ENCODE measurements around the gene UBAP1.
A peak's percentile ranks its signal among the peaks of the same experiment; 100 is the strongest.

UBAP1 gene

GRCh38 chr9:34171753-34172535, 6.9 kb upstream of the UBAP1 start:
- TF ChIP-seq, protein P1, sequence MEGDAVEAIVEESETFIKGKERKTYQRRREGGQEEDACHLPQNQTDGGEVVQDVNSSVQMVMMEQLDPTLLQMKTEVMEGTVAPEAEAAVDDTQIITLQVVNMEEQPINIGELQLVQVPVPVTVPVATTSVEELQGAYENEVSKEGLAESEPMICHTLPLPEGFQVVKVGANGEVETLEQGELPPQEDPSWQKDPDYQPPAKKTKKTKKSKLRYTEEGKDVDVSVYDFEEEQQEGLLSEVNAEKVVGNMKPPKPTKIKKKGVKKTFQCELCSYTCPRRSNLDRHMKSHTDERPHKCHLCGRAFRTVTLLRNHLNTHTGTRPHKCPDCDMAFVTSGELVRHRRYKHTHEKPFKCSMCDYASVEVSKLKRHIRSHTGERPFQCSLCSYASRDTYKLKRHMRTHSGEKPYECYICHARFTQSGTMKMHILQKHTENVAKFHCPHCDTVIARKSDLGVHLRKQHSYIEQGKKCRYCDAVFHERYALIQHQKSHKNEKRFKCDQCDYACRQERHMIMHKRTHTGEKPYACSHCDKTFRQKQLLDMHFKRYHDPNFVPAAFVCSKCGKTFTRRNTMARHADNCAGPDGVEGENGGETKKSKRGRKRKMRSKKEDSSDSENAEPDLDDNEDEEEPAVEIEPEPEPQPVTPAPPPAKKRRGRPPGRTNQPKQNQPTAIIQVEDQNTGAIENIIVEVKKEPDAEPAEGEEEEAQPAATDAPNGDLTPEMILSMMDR (IDR thresholded peaks at IDR 0.05): no peak
- Mint-ChIP-seq H3K4me3 (no peak overlapping the region), H3K27ac (no peak overlapping the region), H3K36me3 (ENCODE audit: low read depth) (no peaks in the 10 kb centered on the region), H3K27me3 (ENCODE audit: low read depth, poor library complexity) (peaks cover 4% of the 10 kb centered on the region), H3K4me1 (no peaks in the 10 kb centered on the region), H3K9me3 (no peaks in the 10 kb centered on the region)
- no peak for DNase-seq

DNA sequence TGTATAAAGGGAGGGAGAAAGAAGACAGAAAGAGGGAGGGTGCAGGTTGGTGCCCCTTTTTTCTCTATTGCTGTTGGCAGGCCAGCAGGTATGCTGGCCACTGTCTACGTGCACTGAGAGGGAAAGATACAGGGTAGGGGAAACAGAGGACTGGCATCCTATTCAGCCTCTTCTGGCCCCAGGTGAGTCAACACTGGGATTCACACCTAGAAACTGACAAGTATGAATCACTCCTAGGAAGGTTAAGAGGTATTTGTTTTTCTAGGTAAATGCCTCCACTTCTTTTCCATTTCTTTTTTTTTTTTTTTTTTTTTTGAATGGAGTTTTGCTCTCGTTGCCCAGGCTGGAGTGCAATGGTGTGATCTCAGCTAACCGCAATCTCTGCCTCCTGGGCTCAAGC, 2.8 kb upstream of the UBAP1 start:
- TF ChIP-seq, protein P1 (IDR thresholded peaks at IDR 0.05): no peak
- peaks cover 4% of the 10 kb centered on the region for H3K27me3 Mint-ChIP-seq (ENCODE audit: low read depth, poor library complexity)
- H3K27ac Mint-ChIP-seq: no peak overlapping the region
- DNase-seq: no peak
- peaks cover 20% of the 10 kb centered on the region for H3K4me1 Mint-ChIP-seq
- H3K36me3 Mint-ChIP-seq (ENCODE audit: low read depth): no peaks in the 10 kb centered on the region
- no peak overlapping the region for H3K4me3 Mint-ChIP-seq
- no peaks in the 10 kb centered on the region for H3K9me3 Mint-ChIP-seq

- H3K36me3 Mint-ChIP-seq (ENCODE audit: low read depth): peaks cover 7% of the 10 kb centered on the region
- H3K27me3 Mint-ChIP-seq (ENCODE audit: low read depth, poor library complexity): no peaks in the 10 kb centered on the region
- peaks cover 20% of the 10 kb centered on the region for H3K4me1 Mint-ChIP-seq
- peak overlapping the region; percentile 99 for H3K27ac Mint-ChIP-seq
- DNase-seq: no peak
- H3K4me3 Mint-ChIP-seq: peak overlapping the region; percentile 99
- TF ChIP-seq, protein P1 (IDR thresholded peaks at IDR 0.05): no peak
- H3K9me3 Mint-ChIP-seq: peaks cover 3% of the 10 kb centered on the region
Measured at GRCh38 chr9:34177593-34178435, 1.0 kb upstream of the UBAP1 start.

DNA sequence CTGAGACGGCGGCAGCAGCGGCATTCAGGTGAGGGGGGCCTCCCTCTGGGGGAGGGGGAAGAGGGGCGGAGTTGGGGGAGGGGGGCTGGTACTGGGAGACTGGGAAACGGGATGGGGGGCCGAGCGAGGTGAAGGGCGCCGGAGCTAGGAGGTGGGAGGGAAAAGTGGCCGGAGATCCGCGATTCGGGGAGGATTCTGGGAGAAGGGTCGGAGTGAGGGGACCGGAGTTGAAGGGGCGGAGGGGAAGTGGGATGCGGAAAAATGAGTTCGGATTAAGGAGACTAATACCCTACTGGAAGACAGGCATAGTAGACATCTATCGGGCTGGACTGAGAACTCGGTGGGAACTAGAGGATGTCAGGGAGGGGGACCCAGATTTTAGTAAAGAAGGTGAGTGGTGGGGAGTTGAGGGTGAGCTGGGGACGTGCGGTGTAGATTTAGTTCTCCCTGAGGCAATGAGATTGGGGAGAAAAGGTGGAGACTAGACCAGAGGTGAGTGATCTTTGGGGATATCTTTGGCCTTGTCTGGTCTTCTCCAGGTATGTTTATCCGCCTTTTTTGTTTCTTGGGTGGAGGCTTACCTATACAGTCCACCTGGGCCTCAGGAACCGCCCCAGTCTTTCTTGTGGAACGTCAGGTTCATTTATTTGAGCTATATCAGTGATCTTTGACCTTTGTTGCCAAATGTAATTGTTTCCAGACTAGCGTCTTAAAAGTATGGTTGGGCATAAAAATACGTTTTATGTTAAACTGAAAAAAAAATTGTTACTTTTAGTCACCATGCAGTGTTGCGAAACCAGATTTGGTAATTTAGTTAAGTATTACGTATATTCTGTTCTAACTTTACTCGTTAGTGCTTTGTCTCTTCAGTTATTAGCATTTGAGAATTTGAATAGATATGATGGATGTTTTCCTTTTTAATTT, 632 bp downstream of the UBAP1 start:
- peaks cover 4% of the 10 kb centered on the region for H3K9me3 Mint-ChIP-seq
- H3K4me1 Mint-ChIP-seq: peaks cover 20% of the 10 kb centered on the region
- no peaks in the 10 kb centered on the region for H3K27me3 Mint-ChIP-seq (ENCODE audit: low read depth, poor library complexity)
- H3K36me3 Mint-ChIP-seq (ENCODE audit: low read depth): peaks cover 19% of the 10 kb centered on the region
- TF ChIP-seq, protein P1 (IDR thresholded peaks at IDR 0.05): no peak
- peak overlapping the region; percentile 99 for H3K4me3 Mint-ChIP-seq
- no peak for DNase-seq
- peak overlapping the region; percentile 99 for H3K27ac Mint-ChIP-seq

- H3K27me3 Mint-ChIP-seq (ENCODE audit: low read depth, poor library complexity): no peaks in the 10 kb centered on the region
- no peak overlapping the region for H3K27ac Mint-ChIP-seq
- H3K9me3 Mint-ChIP-seq: peaks cover 4% of the 10 kb centered on the region
- H3K4me1 Mint-ChIP-seq: peaks cover 5% of the 10 kb centered on the region
- no peak for DNase-seq
- H3K4me3 Mint-ChIP-seq: no peak overlapping the region
- TF ChIP-seq, protein P1 (IDR thresholded peaks at IDR 0.05): no peak
- H3K36me3 Mint-ChIP-seq (ENCODE audit: low read depth): peaks cover 27% of the 10 kb centered on the region
Measured at GRCh38 chr9:34185778-34186551, 7.1 kb downstream of the UBAP1 start.

All from nephron progenitor cell (in vitro differentiated cells).